Choroid plexus epithelial cell (primary cell): Measurements from ENCODE around the gene FERMT2.

Source experiments
- DNase-seq: peaks from one replicate; pipeline ENCODE4 v3.0.0-alpha.2; 2010; ENCODE audit warnings: low read depth
- H3K4me3 ChIP-seq: 2 replicates; pipeline ENCODE4 v1.5.1; 2011; ENCODE audit warnings: low read depth, mild to moderate bottlenecking, control low read depth, low read length, moderate library complexity
- TF ChIP-seq, protein P1 (sequence below): conservative IDR thresholded peaks from 2 replicates; pipeline ENCODE4 v1.5.1; 2011; ENCODE audit warnings: low read depth, mild to moderate bottlenecking, control low read depth, inconsistent platforms, low read length, moderate library complexity

The FERMT2 gene

DNA sequence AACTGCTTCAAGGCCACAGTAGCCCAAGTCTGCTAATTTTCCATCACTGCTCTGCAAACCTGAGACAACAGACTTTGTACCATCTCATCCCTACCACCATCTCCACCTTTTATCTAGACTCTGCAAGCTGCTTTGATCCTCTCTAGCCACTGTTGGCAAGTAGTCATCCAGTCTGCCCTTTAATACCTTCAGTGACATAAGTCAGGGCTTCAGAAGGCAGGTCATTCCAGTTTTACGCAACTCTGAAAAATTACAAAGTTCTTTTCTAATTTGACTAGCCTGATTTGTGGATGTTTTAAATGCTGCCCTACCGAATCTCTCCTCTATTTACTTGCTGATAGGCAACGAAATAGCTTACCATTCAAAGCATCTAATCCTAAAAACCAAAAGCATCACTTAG lies 2.8 kb downstream of the FERMT2 start:
- DNase-seq, result no peak
- H3K4me3 ChIP-seq, result peak overlapping the region; percentile 79
- TF ChIP-seq, protein P1, sequence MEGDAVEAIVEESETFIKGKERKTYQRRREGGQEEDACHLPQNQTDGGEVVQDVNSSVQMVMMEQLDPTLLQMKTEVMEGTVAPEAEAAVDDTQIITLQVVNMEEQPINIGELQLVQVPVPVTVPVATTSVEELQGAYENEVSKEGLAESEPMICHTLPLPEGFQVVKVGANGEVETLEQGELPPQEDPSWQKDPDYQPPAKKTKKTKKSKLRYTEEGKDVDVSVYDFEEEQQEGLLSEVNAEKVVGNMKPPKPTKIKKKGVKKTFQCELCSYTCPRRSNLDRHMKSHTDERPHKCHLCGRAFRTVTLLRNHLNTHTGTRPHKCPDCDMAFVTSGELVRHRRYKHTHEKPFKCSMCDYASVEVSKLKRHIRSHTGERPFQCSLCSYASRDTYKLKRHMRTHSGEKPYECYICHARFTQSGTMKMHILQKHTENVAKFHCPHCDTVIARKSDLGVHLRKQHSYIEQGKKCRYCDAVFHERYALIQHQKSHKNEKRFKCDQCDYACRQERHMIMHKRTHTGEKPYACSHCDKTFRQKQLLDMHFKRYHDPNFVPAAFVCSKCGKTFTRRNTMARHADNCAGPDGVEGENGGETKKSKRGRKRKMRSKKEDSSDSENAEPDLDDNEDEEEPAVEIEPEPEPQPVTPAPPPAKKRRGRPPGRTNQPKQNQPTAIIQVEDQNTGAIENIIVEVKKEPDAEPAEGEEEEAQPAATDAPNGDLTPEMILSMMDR, result no peak

DNA sequence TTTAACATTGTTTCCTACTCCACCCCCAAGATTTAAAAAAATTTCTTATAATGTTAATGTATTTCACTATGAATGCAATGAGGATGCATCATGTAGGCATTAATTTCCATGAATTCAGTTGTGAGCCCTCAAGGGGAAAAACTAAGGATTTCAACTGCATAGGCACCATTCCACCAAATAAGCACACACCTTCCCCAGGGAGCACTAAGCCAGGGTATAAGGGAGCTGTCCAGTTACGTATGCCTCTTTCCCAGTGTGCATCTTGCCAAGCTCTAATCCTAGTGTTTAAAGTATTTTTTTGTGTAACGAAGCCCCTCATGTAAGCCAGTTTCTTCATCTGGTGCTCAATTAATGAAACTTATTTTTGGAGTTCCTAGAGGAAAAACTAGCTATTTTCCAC lies 6.6 kb downstream of the FERMT2 start:
- TF ChIP-seq, protein P1, result no peak
- H3K4me3 ChIP-seq, result no peak overlapping the region
- DNase-seq, result no peak

DNA sequence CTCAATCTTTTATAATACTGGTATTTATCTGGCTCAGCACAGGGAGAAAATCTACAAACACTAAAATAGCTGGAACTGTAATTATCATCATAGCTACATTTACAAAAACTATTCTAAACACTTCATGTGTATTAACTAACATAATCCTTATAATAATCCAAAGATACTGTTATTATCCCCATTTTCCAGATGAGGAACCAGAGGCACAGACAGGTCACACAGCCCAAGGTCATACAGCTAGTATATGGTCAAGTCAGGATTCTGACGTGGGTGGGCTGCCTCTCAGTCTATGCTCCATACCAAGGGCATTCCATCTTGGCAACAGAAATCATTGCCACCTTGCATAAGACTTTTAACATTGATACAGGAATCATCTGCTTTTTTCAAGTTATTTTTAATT lies 11.4 kb downstream of the FERMT2 start:
- H3K4me3 ChIP-seq, result no peak overlapping the region
- no peak for DNase-seq
- TF ChIP-seq, protein P1, result no peak

DNA sequence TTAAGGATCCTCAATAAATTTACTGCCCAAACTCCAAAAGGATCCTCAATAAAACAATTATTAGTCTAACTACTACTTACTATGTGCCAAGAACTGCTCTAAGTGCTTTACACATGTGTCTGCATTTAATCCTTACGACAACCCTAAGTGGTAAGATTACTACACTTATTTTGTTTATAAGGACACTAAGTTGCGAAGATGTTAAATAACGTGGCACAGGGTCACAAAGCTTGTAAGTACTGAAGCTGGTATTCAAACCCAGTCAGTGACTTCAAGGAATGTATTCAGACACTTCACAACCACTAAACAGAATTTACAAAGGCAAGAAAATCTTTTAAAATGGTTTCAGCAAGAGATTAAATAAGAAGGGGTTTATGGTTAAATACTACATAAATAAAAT lies 13.0 kb downstream of the FERMT2 start:
- no peak overlapping the region for H3K4me3 ChIP-seq
- DNase-seq, result no peak
- TF ChIP-seq, protein P1, result no peak

DNA sequence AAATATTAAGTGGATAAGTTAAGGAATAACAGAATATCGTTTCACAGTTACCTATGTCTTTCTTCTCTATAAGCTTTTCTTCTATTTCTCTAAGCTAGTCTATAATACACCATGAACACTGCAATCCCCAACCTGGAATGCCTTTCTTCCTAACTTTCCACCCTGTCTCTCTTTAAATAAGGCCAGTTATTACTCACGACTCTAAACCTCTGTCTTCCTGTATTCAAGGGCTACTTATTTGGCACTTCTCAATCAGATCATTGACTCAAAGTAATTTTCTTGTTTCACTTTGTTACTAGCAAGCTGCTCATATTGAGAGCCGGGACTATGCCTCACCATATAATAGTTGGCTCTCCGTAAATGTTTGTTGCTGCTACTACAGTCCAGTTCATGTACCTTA lies 13.5 kb downstream of the FERMT2 start:
- no peak for DNase-seq
- no peak overlapping the region for H3K4me3 ChIP-seq
- TF ChIP-seq, protein P1, result no peak

DNA sequence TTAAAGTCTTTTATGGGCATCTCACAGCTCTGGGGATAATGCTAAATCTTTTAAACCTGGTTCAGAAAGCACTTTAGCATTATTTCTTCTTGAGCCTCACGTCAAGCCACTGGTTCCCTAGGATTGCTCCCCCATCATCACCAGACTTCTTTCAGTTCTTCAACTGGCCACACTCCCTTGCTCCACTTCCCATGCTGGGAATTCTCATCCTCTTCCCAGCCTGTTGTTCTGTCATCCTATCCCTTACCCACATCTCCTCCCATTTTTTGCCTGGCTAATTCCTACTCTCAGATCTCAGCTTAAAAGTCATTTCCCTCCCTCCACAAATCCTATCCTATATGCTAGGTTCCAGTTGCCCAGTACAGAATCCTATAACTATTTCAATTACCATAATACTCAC lies 14.4 kb downstream of the FERMT2 start:
- TF ChIP-seq, protein P1, result no peak
- DNase-seq, result no peak
- no peak overlapping the region for H3K4me3 ChIP-seq

DNA sequence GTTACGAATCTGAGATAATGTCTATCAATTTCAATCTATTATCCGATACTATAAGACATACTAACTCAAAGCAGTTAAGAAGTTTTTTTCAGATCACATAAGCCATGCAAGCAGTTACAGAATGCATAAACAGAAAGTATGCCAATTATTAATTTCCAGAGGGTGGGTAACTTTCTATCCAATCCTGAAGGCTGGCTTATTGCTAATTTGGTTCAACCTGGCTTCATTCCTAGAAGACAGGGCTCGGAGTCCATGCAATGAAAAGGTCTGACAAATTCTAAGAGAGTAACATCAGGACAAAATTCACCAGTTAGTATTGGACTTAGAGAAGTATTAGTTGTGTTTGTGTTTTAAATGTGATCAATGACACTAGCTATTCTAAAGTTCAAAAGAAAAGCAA lies 15.0 kb downstream of the FERMT2 start:
- TF ChIP-seq, protein P1, result no peak
- no peak overlapping the region for H3K4me3 ChIP-seq
- no peak for DNase-seq
